GM19238 (cell line): ENCODE results near the gene MRM2.

Experiments
- DNase-seq: peaks from one replicate; pipeline ENCODE4 v3.0.0; 2011; ENCODE audit warnings: low spot score; ENCODE audit not compliant: insufficient read length

Gene MRM2

GRCh38 chr7:2186166-2186565, 55.8 kb downstream of the MRM2 start:
- DNase-seq: no peak

DNA sequence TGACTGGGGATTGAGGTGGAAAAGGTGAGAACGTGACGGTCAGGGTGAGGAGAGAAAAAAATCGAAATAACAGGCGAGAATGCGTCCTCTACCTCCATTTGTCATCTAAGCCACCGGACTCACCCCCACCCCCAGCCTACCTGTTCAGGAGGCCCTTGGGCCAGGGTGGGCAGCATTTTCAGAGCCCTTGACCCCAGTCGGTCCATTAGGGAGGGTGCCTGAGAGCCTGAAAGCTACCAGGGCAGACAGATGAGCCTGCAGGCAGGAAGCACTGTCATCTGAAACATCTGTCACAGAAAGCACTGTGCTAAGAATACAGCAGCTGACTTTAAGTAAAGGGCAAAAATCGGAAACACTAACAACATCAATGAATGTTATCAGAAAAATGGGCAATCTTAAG, 56.3 kb downstream of the MRM2 start:
- no peak for DNase-seq
